ENCODE measurements around the gene CDH5.

DNA sequence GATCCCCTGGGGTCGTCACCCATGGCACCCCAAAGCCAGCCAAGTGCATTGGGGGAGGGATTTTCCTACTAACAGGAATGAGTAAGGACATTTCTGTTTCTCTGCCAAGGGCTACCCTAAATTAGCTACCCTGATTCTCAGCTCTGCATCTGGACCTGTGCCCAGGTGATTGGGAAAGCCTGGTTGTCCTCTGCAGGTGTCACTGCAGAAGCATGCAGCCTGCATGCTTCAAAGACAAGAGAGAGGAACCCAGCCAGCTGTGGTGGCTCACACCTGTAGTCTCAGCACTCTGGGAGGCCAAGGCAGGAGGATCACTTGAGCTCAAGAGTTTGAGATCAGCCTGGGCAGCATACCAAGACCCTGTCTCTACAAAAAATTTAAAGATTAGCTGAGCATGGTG, 80.2 kb downstream of the CDH5 start:
- TF ChIP-seq POLR2A (IDR thresholded peaks at IDR 0.05; ENCODE audit: extremely low read depth, insufficient read length) (no peak), MYC (IDR thresholded peaks at IDR 0.05; ENCODE audit: low read depth, low read length) (no peak)
- TF ChIP-seq, protein P1, sequence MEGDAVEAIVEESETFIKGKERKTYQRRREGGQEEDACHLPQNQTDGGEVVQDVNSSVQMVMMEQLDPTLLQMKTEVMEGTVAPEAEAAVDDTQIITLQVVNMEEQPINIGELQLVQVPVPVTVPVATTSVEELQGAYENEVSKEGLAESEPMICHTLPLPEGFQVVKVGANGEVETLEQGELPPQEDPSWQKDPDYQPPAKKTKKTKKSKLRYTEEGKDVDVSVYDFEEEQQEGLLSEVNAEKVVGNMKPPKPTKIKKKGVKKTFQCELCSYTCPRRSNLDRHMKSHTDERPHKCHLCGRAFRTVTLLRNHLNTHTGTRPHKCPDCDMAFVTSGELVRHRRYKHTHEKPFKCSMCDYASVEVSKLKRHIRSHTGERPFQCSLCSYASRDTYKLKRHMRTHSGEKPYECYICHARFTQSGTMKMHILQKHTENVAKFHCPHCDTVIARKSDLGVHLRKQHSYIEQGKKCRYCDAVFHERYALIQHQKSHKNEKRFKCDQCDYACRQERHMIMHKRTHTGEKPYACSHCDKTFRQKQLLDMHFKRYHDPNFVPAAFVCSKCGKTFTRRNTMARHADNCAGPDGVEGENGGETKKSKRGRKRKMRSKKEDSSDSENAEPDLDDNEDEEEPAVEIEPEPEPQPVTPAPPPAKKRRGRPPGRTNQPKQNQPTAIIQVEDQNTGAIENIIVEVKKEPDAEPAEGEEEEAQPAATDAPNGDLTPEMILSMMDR (IDR thresholded peaks at IDR 0.05; ENCODE audit: low read depth, low read length) = no peak
- TF ChIP-seq, protein P2, sequence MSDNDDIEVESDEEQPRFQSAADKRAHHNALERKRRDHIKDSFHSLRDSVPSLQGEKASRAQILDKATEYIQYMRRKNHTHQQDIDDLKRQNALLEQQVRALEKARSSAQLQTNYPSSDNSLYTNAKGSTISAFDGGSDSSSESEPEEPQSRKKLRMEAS (IDR thresholded peaks at IDR 0.05; ENCODE audit: low read depth, low read length) = no peak
